HG02610 (cell line): ENCODE data around the gene MTA3.
"Not testable (repeated sequence)": the region's sequence is repeated elsewhere in the genome, so short reads cannot be mapped to it uniquely, and the experiment has no call there.

Experiments used
- ATAC-seq: cut with Tn5 transposase; IDR thresholded peaks from one replicate; pipeline ENCODE4 v1.9.1; 2021; ENCODE audit warnings: mild to moderate bottlenecking, moderate library complexity; ENCODE audit not compliant: unreplicated experiment

The MTA3 gene

GRCh38 chr2:42606166-42606565 is 37.7 kb downstream of the MTA3 start:
- ATAC-seq = not testable (repeated sequence)

DNA sequence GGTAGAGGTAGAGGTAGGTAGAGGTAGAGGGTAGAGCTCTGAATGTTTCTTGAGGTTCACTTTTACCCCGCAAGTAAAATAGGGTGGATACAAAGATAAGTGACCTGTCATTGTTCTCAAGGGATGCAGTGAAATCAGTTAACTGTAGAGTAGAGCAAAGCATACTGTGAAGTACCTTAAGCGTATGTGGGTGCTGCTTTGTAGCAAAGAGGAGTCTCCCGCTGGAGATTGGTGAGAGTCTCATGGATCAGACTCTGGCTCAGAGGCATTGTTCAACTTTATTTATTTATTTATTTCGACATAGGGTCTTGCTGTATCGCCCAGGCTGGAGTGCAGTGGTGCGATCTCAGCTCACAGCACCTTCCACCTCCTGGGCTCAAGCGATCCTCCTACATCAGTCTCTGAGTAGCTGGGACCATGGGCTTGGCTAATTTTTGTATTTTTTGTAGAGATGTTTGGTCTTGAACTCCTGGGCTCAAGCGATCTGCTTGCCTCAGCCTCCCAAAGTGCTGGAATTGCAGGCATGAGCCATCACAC is 38.7 kb downstream of the MTA3 start:
- no peak for ATAC-seq

DNA sequence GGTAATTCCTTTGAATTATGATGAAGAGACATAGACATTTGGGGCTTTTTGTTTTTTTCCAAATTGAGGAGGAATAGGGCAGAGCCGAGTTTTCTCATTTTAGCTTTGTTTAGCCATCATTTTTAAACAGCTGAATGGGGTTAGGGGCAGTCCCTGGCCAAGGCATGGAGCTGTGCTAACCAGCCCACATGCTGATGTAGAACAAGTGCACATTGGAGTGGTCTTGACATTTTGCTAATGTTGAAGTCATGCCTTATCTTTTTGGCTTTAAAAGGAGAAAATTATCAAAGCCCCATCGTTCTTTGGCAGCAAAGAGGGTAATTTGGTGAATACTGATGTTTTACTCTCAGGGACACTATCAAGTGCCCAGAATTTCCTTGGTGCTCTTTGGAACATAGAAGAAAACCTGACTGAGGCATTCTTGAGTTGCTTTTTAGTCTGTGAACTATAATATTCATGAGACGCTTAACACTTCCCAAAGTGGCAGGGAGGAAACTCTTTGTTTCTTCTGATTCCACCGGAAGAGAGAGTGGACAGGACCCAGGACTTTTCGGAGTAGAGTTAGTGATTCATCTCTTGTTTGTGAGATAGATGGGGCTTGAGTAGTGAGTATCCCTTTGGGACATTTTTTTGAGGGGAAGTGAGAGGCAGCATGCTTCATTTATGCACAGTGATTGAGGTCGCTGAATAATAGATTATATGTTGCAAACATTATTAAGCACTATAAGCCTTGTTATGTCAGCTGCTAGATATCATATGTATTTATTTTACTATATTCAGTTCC is 45.0 kb downstream of the MTA3 start:
- no peak for ATAC-seq

DNA sequence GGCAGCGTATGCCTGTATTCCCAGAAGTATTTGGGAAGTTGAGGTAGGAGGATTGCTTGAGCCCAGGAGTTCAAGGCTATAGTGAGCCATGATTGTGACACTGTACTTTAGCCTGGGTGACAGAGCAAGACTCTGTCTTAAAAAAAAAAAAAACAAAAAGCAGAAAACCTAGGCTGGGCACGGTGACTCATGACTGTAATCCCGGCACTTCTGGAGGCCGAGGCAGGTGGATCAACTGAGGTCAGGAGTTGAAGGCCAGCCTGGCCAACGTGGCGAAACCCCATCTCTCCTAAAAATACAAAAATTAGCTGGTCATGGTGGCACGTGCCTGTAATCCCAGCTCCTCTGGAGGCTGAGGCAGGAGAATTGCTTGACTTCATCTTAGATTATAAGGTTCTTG is 46.4 kb downstream of the MTA3 start:
- ATAC-seq = no peak

GRCh38 chr2:42618116-42618515 is 49.7 kb downstream of the MTA3 start:
- ATAC-seq = no peak

DNA sequence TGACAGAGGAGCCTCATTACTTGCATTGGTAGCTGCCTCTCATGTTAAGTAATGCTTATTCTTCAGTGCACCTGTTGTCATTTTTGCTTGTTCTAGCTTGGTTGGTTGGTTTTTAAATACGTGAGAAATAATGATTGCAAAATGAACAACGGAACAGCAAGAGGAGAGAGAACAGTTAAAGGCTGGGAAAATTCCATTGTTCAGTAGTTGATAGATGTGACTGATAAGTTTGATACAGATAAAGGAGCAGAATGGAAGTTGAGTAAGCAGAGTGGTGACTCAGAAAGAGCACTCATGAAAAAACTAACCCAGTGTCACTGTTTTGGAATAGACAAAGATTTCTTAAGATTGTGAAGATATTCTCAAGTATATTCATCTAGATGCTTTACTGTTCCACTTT is 50.5 kb downstream of the MTA3 start:
- no peak for ATAC-seq

- not testable (repeated sequence) for ATAC-seq
Observed at GRCh38 chr2:42621626-42622025, 53.2 kb downstream of the MTA3 start.

DNA sequence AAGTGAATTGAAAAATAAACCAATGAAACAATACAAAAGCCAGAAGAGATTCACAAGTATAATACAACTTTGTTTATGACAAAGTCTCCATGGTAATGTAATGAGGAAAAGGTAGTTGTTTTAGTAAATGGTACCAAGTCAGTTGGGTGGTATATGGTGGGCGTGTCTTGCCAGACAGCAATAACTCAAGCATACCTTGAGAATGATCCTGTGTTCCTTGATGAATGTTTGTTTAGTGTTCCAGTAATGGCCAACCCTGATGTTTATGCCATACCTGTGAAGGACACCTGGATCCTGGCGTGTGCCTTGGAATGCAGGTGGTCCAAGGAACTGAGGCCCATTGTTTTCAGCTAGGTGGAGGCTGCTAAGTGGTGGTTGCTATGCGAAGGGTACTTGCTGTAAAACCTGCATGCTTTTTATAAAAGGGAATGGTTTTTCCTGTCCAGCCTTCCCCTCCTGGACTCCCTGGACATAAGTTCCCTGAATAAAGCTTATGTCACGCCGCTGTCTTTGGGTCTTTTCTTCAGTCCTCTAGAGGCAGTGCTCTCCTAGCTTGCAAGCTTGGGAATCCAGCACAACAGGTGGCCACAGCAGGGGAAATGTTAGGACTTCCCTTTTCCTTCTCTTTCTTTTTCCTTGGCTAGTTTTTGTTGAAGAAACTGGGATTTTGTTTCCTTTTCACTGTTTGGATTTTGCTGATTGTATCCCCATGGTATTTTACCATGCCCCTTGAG is 54.7 kb downstream of the MTA3 start:
- ATAC-seq = no peak

DNA sequence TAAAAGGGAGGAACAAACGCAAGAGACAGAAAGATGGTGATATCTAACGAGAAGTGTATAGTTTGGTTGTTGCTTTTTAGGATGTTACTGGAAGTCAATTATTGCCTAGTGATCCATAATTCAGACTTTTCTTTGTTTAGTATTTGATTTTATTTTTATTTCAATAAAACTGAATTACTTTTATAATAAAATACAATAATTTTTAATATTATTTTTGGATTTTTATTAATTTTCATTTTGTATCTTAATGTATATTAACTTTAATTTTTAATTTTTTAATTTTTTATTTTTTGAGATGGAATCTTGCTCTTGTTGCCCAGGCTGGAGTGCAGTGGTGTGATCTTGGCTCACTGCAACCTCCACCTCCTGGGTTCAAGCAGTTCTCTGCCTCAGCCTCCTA is 55.6 kb downstream of the MTA3 start:
- no peak for ATAC-seq

- not testable (repeated sequence) for ATAC-seq
Observed at GRCh38 chr2:42628024-42628423, 59.6 kb downstream of the MTA3 start.

GRCh38 chr2:42636934-42637333 is 68.5 kb downstream of the MTA3 start:
- ATAC-seq = no peak

GRCh38 chr2:42638080-42638784 is 69.8 kb downstream of the MTA3 start:
- no peak for ATAC-seq

GRCh38 chr2:42639340-42640077 is 71.1 kb downstream of the MTA3 start:
- ATAC-seq = no peak

- ATAC-seq = no peak
Observed at GRCh38 chr2:42640261-42640660, 71.8 kb downstream of the MTA3 start.

- ATAC-seq = not testable (repeated sequence)
Observed at GRCh38 chr2:42642371-42642770, 73.9 kb downstream of the MTA3 start.

GRCh38 chr2:42645551-42645950 is 77.1 kb downstream of the MTA3 start:
- ATAC-seq = no peak

DNA sequence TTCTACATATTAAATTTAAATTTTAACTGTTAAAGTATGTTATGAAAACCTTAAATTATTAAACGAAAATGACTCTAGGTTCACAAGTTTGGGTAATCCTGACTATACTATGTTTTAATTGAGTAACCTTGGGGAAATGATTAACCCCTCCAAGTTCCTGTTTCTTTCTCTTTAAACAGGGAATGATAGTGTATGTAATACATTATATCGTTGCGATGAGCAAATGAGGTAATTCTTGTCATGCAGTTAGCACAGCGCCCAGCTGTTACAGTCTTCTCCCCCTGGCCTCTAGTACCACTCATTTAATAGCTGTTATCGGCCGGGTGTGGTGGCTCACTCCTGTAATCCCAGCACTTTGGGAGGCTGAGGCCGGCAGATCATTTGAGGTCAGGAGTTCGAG is 80.4 kb downstream of the MTA3 start:
- ATAC-seq = no peak

DNA sequence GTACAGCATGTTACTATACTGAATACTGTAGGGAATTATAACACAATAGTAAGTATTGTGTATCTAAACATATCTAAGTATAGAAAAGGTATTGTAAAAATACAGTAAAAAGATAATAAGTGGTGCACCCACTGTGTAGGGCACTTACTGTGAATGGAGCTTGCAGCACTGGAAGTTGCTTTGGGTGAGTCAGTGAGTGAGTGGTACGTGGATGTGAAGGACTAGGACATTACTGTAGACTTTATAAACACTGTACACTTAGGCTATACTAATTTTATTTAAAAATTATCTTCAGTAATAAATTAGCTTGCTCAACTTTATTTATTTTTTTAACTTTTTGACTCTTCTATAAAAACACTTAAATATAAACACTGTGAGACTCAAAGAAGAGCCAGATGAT is 82.6 kb downstream of the MTA3 start:
- ATAC-seq = no peak

DNA sequence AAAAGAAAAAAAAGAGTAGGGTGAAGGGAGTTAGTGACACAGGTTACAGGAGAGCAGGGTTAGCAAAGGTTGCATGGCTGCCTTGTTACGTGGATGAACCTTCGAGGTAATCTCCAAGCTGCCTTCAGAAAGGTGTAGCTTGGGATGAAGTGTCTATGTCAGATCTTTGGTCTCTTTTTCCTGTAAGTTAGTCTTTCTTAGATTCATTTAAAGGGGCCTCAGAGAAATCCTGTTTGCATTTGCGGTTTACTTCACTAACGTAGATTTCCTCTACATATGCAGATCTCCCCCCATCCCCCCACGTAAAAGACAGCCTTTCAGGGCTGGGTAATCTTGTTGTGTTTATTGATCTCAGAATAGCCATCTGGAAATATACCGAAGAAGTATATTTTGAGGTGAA is 83.7 kb downstream of the MTA3 start:
- ATAC-seq = no peak

GRCh38 chr2:42653039-42653438 is 84.6 kb downstream of the MTA3 start:
- no peak for ATAC-seq

GRCh38 chr2:42653908-42654445 is 85.5 kb downstream of the MTA3 start:
- no peak for ATAC-seq
